K562 (cell line): ENCODE data around the gene MAP3K20. TPM values are rescaled to one million over a fixed set of nuclear protein-coding genes. Genes with fewer than 3 reads are reported as not detected.

Source experiments
- ATAC-seq: fragments of 200-7000 bp; cut with Tn5 transposase; 3 replicates; pipeline ENCODE4 v1.9.1; 2020; ENCODE audit warnings: moderate library complexity
- BruUV-seq: library from RNA; stranded (reverse); fragments of 400-500 nt; replicated peaks from 2 replicates; lab custom pipeline; 2021; lab: Mats Ljungman, UMichigan
- CTCF ChIA-PET: fragments of 300-600 bp; formaldehyde crosslinking; extraction: SDS; loops from one replicate; lab custom pipeline; 2021; ENCODE audit warnings: low intra/inter-chr PET ratio; lab: Yijun Ruan, JAX
- POLR2A ChIA-PET: fragments of 300-600, 350-650 bp; sonication (Branson Sonifier 250); formaldehyde crosslinking; extraction: SDS; loops from one replicate; lab custom pipeline; 2021; ENCODE audit warnings: antibody characterized with exemption, inconsistent platforms; lab: Yijun Ruan, JAX
- DNase-seq, 4 experiments: peaks; one replicate each; pipeline versions ENCODE4 v3.0.0 to v3.0.0-alpha.2; 2011 to 2018; ENCODE audit warnings: low spot score in 3 of 4, mixed read lengths in 3 of 4; ENCODE audit errors: extremely low read depth in 1 of 4
- FAIRE-seq: peaks from 2 replicates; lab custom pipeline; 2011; peaks lifted over from hg19 to GRCh38; lab: Jason Lieb, UNC
- H2AFZ ChIP-seq: 2 replicates; pipeline ENCODE4 v1.6.0; 2011; ENCODE audit warnings: low read depth, low read length, control low read depth, inconsistent platforms
- H3K27ac ChIP-seq: fragments of 200-600 bp; 3 replicates; pipeline ENCODE4 v1.8.0; 2011; ENCODE audit warnings: low read depth, mild to moderate bottlenecking, control low read depth, inconsistent platforms, low read length, moderate library complexity, mixed read lengths; ENCODE audit errors: extremely low read depth
- H3K27me3 ChIP-seq, 2 experiments: fragments of 300-600 bp in 1 of 2; 2 replicates in 1 of 2; 3 replicates in 1 of 2; pipeline versions ENCODE4 v1.6.0 to v1.8.0; 2011; ENCODE audit warnings: inconsistent platforms in 2 of 2, low read length in 2 of 2, mild to moderate bottlenecking in 1 of 2, mixed read lengths in 1 of 2, moderate library complexity in 1 of 2; ENCODE audit not compliant: control insufficient read depth in 2 of 2, insufficient read depth in 2 of 2
- H3K36me3 ChIP-seq: fragments of 300-600 bp; 3 replicates; pipeline ENCODE4 v1.8.0; 2011; ENCODE audit warnings: mild to moderate bottlenecking, low read length, inconsistent platforms; ENCODE audit not compliant: control insufficient read depth, insufficient read depth
- H3K4me1 ChIP-seq, 2 experiments: fragments of 200-600 bp in 1 of 2; replicated peaks in 1 of 2; 2 replicates in 1 of 2; 3 replicates in 1 of 2; pipeline versions ENCODE4 v1.5.1 to v1.8.0; 2011; ENCODE audit warnings: inconsistent platforms in 2 of 2, low read length in 2 of 2, mild to moderate bottlenecking in 1 of 2, mixed read lengths in 1 of 2, moderate library complexity in 1 of 2; ENCODE audit not compliant: control insufficient read depth in 2 of 2, insufficient read depth in 2 of 2
- H3K4me2 ChIP-seq: 2 replicates; pipeline ENCODE4 v1.6.1; 2011; ENCODE audit warnings: low read length, control low read depth, inconsistent platforms, mixed read lengths; ENCODE audit not compliant: insufficient read depth
- H3K4me3 ChIP-seq: fragments of 200-600 bp; sonication (generic), shearing (Covaris generic); 2 replicates; pipeline ENCODE4 v1.5.1; 2016; ENCODE audit warnings: control low read depth, inconsistent platforms
- H3K79me2 ChIP-seq: fragments of 200-600 bp; 3 replicates; pipeline ENCODE4 v1.8.0; 2011; ENCODE audit warnings: low read length, inconsistent platforms; ENCODE audit not compliant: control insufficient read depth, insufficient read depth
- H3K9ac ChIP-seq, 2 experiments: 2 replicates each; pipeline versions ENCODE4 v1.6.0 to v1.6.1; 2011; ENCODE audit warnings: low read depth in 2 of 2, low read length in 2 of 2, control low read depth in 1 of 2, inconsistent platforms in 1 of 2, mild to moderate bottlenecking in 1 of 2, mixed read lengths in 1 of 2; ENCODE audit not compliant: insufficient read depth in 1 of 2
- H3K9me1 ChIP-seq: one replicate; pipeline ENCODE4 v1.6.0; 2011; ENCODE audit warnings: inconsistent platforms, mild to moderate bottlenecking, low read length, moderate library complexity; ENCODE audit not compliant: control insufficient read depth, insufficient read depth
- H3K9me3 ChIP-seq: replicated peaks from 2 replicates; pipeline ENCODE4 v1.5.1; 2011; ENCODE audit warnings: low read depth, low read length, inconsistent platforms; ENCODE audit not compliant: control insufficient read depth, insufficient read depth
- H4K20me1 ChIP-seq: replicated peaks from 2 replicates; pipeline ENCODE4 v1.6.1; 2011; ENCODE audit warnings: low read length, inconsistent platforms, mixed read lengths; ENCODE audit not compliant: control insufficient read depth, insufficient read depth
- CHD4 ChIP-seq: fragments of 200-600 bp; sonication (generic); IDR thresholded peaks from 3 replicates; pipeline ENCODE4 v1.6.1; 2012; ENCODE audit warnings: low read depth, mild to moderate bottlenecking, mixed read lengths, low read length, inconsistent platforms; ENCODE audit not compliant: insufficient read depth, insufficient replicate concordance, poor library complexity, severe bottlenecking
- HDAC3 ChIP-seq: fragments of 450-650 bp; IDR thresholded peaks from 2 replicates; pipeline ENCODE4 v1.6.1; 2018; ENCODE audit warnings: borderline replicate concordance, mild to moderate bottlenecking, moderate library complexity; ENCODE audit not compliant: partially characterized antibody
- JUNB ChIP-seq: fragments of 450-650 bp; formaldehyde crosslinking; conservative IDR thresholded peaks from 2 replicates; pipeline ENCODE4 v1.4.0; 2020; ENCODE audit warnings: mild to moderate bottlenecking
- LARP7 ChIP-seq: fragments of 450-650 bp; IDR thresholded peaks from 2 replicates; pipeline ENCODE4 v1.6.1; 2016
- PPARD ChIP-seq: fragments of 250-450 bp; sonication (Bioruptor Pico); IDR thresholded peaks from 2 replicates; pipeline ENCODE4 v1.8.0; 2022; ENCODE audit warnings: inconsistent platforms, mild to moderate bottlenecking, moderate library complexity
- PTRF ChIP-seq: fragments of 450-650 bp; IDR thresholded peaks from 2 replicates; pipeline ENCODE4 v1.6.1; 2016; ENCODE audit warnings: mild to moderate bottlenecking, missing genetic modification characterization, missing compliant biosample characterization
- RAD51 ChIP-seq: fragments of 450-650 bp; IDR thresholded peaks from 2 replicates; pipeline ENCODE4 v1.7.1; 2016; ENCODE audit warnings: low read depth, mild to moderate bottlenecking, borderline replicate concordance
- RUNX1 ChIP-seq: sonication (generic); IDR thresholded peaks from 2 replicates; pipeline ENCODE4 v1.6.1; 2016; ENCODE audit warnings: antibody characterized with exemption, low read depth
- SRSF3 ChIP-seq: fragments of 200-400 bp; formaldehyde crosslinking; IDR thresholded peaks from 2 replicates; pipeline ENCODE4 v1.6.1; 2016; ENCODE audit warnings: mild to moderate bottlenecking, low read length, moderate library complexity; ENCODE audit not compliant: insufficient read depth
- ZC3H11A ChIP-seq: IDR thresholded peaks from 2 replicates; pipeline ENCODE4 v1.6.1; 2012; ENCODE audit warnings: low read depth, low read length, improper control_type of control experiment
- ZSCAN32 ChIP-seq: fragments of 450-650 bp; formaldehyde crosslinking; IDR thresholded peaks from 2 replicates; pipeline ENCODE4 v1.4.0; 2020; ENCODE audit warnings: mild to moderate bottlenecking, moderate library complexity
- WGBS: fragments of 100-300 bp; shearing (Covaris generic); methylation state at CpG from one replicate; pipeline ENCODE4 v1.1.6; 2016; ENCODE audit warnings: low coverage, mixed read lengths; ENCODE audit not compliant: insufficient coverage; ENCODE audit errors: missing lambda C conversion rate; 5-methylcytosine and 5-hydroxymethylcytosine counted together
- in situ Hi-C: fragments of 300-500 bp; cut with MboI; formaldehyde crosslinking; loops from 4 replicates; pipeline ENCODE4 v1.15.0; 2018; ENCODE audit warnings: inconsistent platforms, mixed read lengths
- intact Hi-C: fragments of 100-400 bp; cut with micrococcal nuclease; formaldehyde crosslinking; loops from 2 replicates; pipeline ENCODE4 v1.14.2; 2022
- polyA plus RNA-seq, 8 experiments: library from polyadenylated mRNA; depleted of rRNA in 4 of 8; stranded (reverse) in 5 of 8; unstranded in 3 of 8; fragments of >200 nt; fragmentation: Nextera tagmentation in 2 of 8; fragmentation: Illumina TruSeq in 1 of 8; extraction: Ambion mirVana in 2 of 8; extraction: Trizol in 1 of 8; gene quantifications; 2 replicates each; pipeline versions ENCODE4 v1.2.1 to v1.2.3, GENCODE V29; 2011 to 2014; ENCODE audit warnings: inconsistent platforms in 1 of 8, missing spikeins in 1 of 8
- total RNA-seq, 7 experiments: library from RNA; depleted of rRNA in 6 of 7; stranded (reverse); fragments of >200 nt in 6 of 7; fragmentation: Illumina TruSeq in 2 of 7; extraction: Trizol in 2 of 7; gene quantifications; 2 replicates each; pipeline versions ENCODE4 v1.2.1 to v1.2.3, GENCODE V29; 2011 to 2021; ENCODE audit warnings: low replicate concordance in 1 of 7
- TF ChIP-seq, protein P1 (sequence below): sonication (generic); formaldehyde crosslinking; IDR thresholded peaks from 2 replicates; pipeline ENCODE4 v1.8.1; 2023; ENCODE audit warnings: missing genetic modification reagents, mild to moderate bottlenecking, borderline replicate concordance
- TF ChIP-seq, protein P2 (sequence below), 2 experiments: IDR thresholded peaks; 2 replicates each; pipeline ENCODE4 v1.6.1; 2012; ENCODE audit warnings: improper control_type of control experiment in 2 of 2, low read depth in 2 of 2, low read length in 2 of 2, borderline replicate concordance in 1 of 2

The MAP3K20 gene
- total and polyA plus RNA-seq, 9 of the 15 experiments (the other 6 are each of a cell fraction or from before 2014, with no cell fraction given) = 9.8 to 34.2 (median 27.3) TPM

DNA sequence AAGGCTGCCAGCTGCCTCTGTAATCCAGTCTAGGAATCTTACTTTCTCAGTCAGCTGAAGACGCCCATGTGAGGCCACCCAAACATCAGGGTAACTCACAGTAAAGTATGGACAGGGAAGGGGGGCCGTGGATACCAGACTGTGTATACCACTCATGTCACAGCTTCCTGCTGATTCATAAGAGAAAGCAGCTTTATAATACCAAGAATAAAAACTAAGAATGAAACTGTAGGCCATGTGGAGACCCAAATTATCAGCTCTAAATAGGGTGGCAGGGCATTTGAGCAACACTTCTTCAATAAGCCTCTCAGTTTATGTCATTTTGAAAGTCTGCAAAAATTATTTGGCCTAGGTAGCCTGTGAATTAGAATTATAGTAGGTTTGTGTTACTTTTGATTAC lies 164.0 kb downstream of the MAP3K20 start (continued):
- TF ChIP-seq PPARD (CRISPR knock-in tag) (no peak), RUNX1 (no peak)

DNA sequence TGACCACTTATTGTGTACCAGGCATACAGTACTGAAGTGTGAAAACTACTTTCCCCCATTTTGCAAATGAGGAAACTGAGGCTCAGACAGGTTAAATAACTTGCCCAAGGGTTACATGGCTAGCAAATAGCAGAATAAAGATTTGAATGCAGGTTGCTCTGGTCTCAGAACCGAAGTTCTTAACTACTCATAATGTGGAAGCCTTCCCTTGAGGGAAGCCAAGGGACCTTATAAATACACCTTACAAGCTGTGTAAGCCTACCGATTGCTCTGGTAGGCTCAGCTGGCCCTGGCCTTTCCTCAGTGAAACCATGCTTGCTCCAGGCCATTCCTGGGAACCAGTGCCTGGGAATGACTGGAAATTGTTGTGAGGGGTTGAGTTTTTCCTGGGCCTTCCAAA lies 164.4 kb downstream of the MAP3K20 start:
- H2AFZ ChIP-seq = no peak overlapping the region
- no peaks in the 10 kb centered on the region for H3K27me3 ChIP-seq
- WGBS = 89% methylated on average over 2 of the region's 2 CpGs
- H3K9ac ChIP-seq = no peak overlapping the region
- no peak for ATAC-seq
- CTCF ChIA-PET = no interaction called here
- H3K79me2 ChIP-seq = no peaks in the 10 kb centered on the region
- peaks cover 21% of the 10 kb centered on the region for H3K36me3 ChIP-seq
- H4K20me1 ChIP-seq = no peaks in the 10 kb centered on the region
- BruUV-seq = no TSS peak
- H3K9me3 ChIP-seq = no peaks in the 10 kb centered on the region
- H3K4me1 ChIP-seq = no peaks in the 10 kb centered on the region
- intact Hi-C loops = no loop called here
- DNase-seq = no peak
- H3K4me2 ChIP-seq = no peak overlapping the region
- no peak for FAIRE-seq
- no peak overlapping the region for H3K4me3 ChIP-seq
- in situ Hi-C loops = no loop called here
- no peaks in the 10 kb centered on the region for H3K9me1 ChIP-seq
- no peak overlapping the region for H3K27ac ChIP-seq
- POLR2A ChIA-PET = interaction anchor here (1.6 to 1.7 kb wide), 2 partner anchors 13 to 16 kb away, joined by 3 to 8 read pairs; no protein-coding TSS in a partner anchor
- TF ChIP-seq, protein P1, sequence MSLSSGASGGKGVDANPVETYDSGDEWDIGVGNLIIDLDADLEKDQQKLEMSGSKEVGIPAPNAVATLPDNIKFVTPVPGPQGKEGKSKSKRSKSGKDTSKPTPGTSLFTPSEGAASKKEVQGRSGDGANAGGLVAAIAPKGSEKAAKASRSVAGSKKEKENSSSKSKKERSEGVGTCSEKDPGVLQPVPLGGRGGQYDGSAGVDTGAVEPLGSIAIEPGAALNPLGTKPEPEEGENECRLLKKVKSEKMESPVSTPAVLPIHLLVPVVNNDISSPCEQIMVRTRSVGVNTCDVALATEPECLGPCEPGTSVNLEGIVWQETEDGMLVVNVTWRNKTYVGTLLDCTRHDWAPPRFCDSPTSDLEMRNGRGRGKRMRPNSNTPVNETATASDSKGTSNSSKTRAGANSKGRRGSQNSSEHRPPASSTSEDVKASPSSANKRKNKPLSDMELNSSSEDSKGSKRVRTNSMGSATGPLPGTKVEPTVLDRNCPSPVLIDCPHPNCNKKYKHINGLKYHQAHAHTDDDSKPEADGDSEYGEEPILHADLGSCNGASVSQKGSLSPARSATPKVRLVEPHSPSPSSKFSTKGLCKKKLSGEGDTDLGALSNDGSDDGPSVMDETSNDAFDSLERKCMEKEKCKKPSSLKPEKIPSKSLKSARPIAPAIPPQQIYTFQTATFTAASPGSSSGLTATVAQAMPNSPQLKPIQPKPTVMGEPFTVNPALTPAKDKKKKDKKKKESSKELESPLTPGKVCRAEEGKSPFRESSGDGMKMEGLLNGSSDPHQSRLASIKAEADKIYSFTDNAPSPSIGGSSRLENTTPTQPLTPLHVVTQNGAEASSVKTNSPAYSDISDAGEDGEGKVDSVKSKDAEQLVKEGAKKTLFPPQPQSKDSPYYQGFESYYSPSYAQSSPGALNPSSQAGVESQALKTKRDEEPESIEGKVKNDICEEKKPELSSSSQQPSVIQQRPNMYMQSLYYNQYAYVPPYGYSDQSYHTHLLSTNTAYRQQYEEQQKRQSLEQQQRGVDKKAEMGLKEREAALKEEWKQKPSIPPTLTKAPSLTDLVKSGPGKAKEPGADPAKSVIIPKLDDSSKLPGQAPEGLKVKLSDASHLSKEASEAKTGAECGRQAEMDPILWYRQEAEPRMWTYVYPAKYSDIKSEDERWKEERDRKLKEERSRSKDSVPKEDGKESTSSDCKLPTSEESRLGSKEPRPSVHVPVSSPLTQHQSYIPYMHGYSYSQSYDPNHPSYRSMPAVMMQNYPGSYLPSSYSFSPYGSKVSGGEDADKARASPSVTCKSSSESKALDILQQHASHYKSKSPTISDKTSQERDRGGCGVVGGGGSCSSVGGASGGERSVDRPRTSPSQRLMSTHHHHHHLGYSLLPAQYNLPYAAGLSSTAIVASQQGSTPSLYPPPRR (CRISPR knock-in tag) = no peak
- TF ChIP-seq, protein P2, sequence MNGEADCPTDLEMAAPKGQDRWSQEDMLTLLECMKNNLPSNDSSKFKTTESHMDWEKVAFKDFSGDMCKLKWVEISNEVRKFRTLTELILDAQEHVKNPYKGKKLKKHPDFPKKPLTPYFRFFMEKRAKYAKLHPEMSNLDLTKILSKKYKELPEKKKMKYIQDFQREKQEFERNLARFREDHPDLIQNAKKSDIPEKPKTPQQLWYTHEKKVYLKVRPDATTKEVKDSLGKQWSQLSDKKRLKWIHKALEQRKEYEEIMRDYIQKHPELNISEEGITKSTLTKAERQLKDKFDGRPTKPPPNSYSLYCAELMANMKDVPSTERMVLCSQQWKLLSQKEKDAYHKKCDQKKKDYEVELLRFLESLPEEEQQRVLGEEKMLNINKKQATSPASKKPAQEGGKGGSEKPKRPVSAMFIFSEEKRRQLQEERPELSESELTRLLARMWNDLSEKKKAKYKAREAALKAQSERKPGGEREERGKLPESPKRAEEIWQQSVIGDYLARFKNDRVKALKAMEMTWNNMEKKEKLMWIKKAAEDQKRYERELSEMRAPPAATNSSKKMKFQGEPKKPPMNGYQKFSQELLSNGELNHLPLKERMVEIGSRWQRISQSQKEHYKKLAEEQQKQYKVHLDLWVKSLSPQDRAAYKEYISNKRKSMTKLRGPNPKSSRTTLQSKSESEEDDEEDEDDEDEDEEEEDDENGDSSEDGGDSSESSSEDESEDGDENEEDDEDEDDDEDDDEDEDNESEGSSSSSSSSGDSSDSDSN (IDR thresholded peaks at IDR 0.05; ENCODE audit: borderline replicate concordance in 1 of 2, low read depth in 2 of 2, low read length in 2 of 2) = no peak
- TF ChIP-seq SRSF3 (no peak), ZC3H11A (no peak), HDAC3 (no peak), PTRF (tag) (no peak), LARP7 (no peak), JUNB (CRISPR knock-in tag) (no peak), RAD51 (no peak), CHD4 (no peak), ZSCAN32 (CRISPR knock-in tag) (no peak)
